HepG2 (cell line): Measurements from ENCODE around the gene MCF2L. TPM values are rescaled to one million over a fixed set of nuclear protein-coding genes. Genes with fewer than 3 reads are reported as not detected.
"Not testable (repeated sequence)": the region's sequence is repeated elsewhere in the genome, so short reads cannot be mapped to it uniquely, and the experiment has no call there.

ENCODE experiments used
- ATAC-seq: fragments of 200-7000 bp; cut with Tn5 transposase; 3 replicates; pipeline ENCODE4 v1.9.1; 2020; ENCODE audit warnings: mild to moderate bottlenecking, moderate library complexity
- BruUV-seq: library from RNA; stranded (reverse); fragments of 400-500 nt; replicated peaks from 2 replicates; lab custom pipeline; 2021; lab: Mats Ljungman, UMichigan
- CTCF ChIA-PET: fragments of 300-600 bp; formaldehyde crosslinking; extraction: SDS; loops from one replicate; lab custom pipeline; 2021; ENCODE audit warnings: low total read pairs, inconsistent platforms, low intra/inter-chr PET ratio; lab: Yijun Ruan, JAX
- POLR2A ChIA-PET: fragments of 350-600 bp; sonication (Branson Sonifier 250); formaldehyde crosslinking; loops from one replicate; lab custom pipeline; 2020; ENCODE audit warnings: antibody characterized with exemption, inconsistent platforms; lab: Yijun Ruan, JAX
- DNase-seq: peaks from one replicate; pipeline ENCODE4 v3.0.0-alpha.2; 2015; ENCODE audit warnings: low spot score
- FAIRE-seq: peaks from 3 replicates; lab custom pipeline; 2011; peaks lifted over from hg19 to GRCh38; lab: Jason Lieb, UNC
- H2AFZ ChIP-seq: one replicate; pipeline ENCODE4 v1.6.1; 2011; ENCODE audit warnings: low read length, inconsistent platforms
- H3K27ac ChIP-seq: fragments of 300-600 bp; 3 replicates; pipeline ENCODE4 v1.8.0; 2011; ENCODE audit warnings: mixed run types, mild to moderate bottlenecking, mixed read lengths, low read length, inconsistent platforms; ENCODE audit not compliant: insufficient read depth; ENCODE audit errors: extremely low read length
- H3K27me3 ChIP-seq, 2 experiments: fragments of 200-600 bp in 1 of 2; 2 replicates in 1 of 2; 3 replicates in 1 of 2; pipeline versions ENCODE4 v1.6.0 to v1.8.0; 2011; ENCODE audit warnings: low read length in 2 of 2, mild to moderate bottlenecking in 2 of 2, moderate library complexity in 2 of 2, inconsistent platforms in 1 of 2; ENCODE audit not compliant: insufficient read depth in 2 of 2, control insufficient read depth in 1 of 2
- H3K36me3 ChIP-seq, 2 experiments: fragments of 200-600 bp in 1 of 2; replicated peaks in 1 of 2; 2 replicates in 1 of 2; 3 replicates in 1 of 2; pipeline versions ENCODE4 v1.5.1 to v1.8.0; 2011; ENCODE audit warnings: low read length in 2 of 2, inconsistent platforms in 1 of 2; ENCODE audit not compliant: insufficient read depth in 2 of 2, control insufficient read depth in 1 of 2
- H3K4me1 ChIP-seq: 2 replicates; pipeline ENCODE4 v1.5.1; 2012; ENCODE audit warnings: low read length, inconsistent platforms; ENCODE audit not compliant: insufficient read depth
- H3K4me2 ChIP-seq: 2 replicates; pipeline ENCODE4 v1.6.0; 2011; ENCODE audit warnings: low read depth, low read length, inconsistent platforms
- H3K4me3 ChIP-seq, 3 experiments: fragments of 200-600 bp in 1 of 3; sonication (generic), shearing (Covaris generic) in 1 of 3; replicated peaks in 1 of 3; 2 replicates each; pipeline ENCODE4 v1.5.1; 2011 to 2016; ENCODE audit warnings: low read length in 3 of 3, inconsistent platforms in 2 of 3, low read depth in 2 of 3, mild to moderate bottlenecking in 2 of 3, control low read depth in 1 of 3, mixed read lengths in 1 of 3; ENCODE audit not compliant: insufficient read depth in 1 of 3
- H3K79me2 ChIP-seq: one replicate; pipeline ENCODE4 v1.6.1; 2011; ENCODE audit warnings: low read length, inconsistent platforms; ENCODE audit not compliant: insufficient read depth
- H3K9ac ChIP-seq: 2 replicates; pipeline ENCODE4 v1.6.0; 2011; ENCODE audit warnings: mild to moderate bottlenecking, low read depth, low read length, inconsistent platforms; ENCODE audit not compliant: insufficient read depth
- H3K9me3 ChIP-seq: 2 replicates; pipeline ENCODE4 v1.5.1; 2012; ENCODE audit warnings: mild to moderate bottlenecking, low read length
- H4K20me1 ChIP-seq: 2 replicates; pipeline ENCODE4 v1.6.0; 2011; ENCODE audit warnings: inconsistent platforms, mild to moderate bottlenecking, low read length, moderate library complexity; ENCODE audit not compliant: insufficient read depth
- TBP ChIP-seq: sonication (generic); formaldehyde crosslinking; IDR thresholded peaks from 2 replicates; pipeline ENCODE4 v1.5.0; 2020; ENCODE audit warnings: missing genetic modification reagents
- ZMYM2 ChIP-seq: sonication (generic); formaldehyde crosslinking; IDR thresholded peaks from 2 replicates; pipeline ENCODE4 v1.8.0; 2022; ENCODE audit warnings: mild to moderate bottlenecking, missing genetic modification reagents
- ZNF446 ChIP-seq: sonication (generic); formaldehyde crosslinking; IDR thresholded peaks from 2 replicates; pipeline ENCODE4 v1.5.0; 2020; ENCODE audit warnings: mild to moderate bottlenecking, missing genetic modification reagents
- ZNF644 ChIP-seq: IDR thresholded peaks from 2 replicates; pipeline ENCODE4 v1.6.1; 2016; ENCODE audit warnings: low read depth
- ZNF740 ChIP-seq: sonication (generic); formaldehyde crosslinking; IDR thresholded peaks from 2 replicates; pipeline ENCODE4 v1.4.0; 2020; ENCODE audit warnings: missing genetic modification reagents
- ZSCAN21 ChIP-seq: sonication (generic); formaldehyde crosslinking; IDR thresholded peaks from 2 replicates; pipeline ENCODE4 v1.8.0; 2022; ENCODE audit warnings: mild to moderate bottlenecking, missing genetic modification reagents, moderate library complexity, borderline replicate concordance
- WGBS: methylation state at CpG from one replicate; pipeline ENCODE4 v1.1.6; 2017; ENCODE audit warnings: low lambda C conversion rate; 5-methylcytosine and 5-hydroxymethylcytosine counted together
- in situ Hi-C: cut with HindIII; loops from 2 replicates; pipeline ENCODE4 v1.10.0; 2017; ENCODE audit warnings: low pct_unique_long_range_greater_than_20kb; ENCODE audit not compliant: extremely low pct_ligation_motif_present
- intact Hi-C: fragments of 100-400 bp; cut with micrococcal nuclease; formaldehyde crosslinking; loops from one replicate; pipeline ENCODE4 v1.10.0; 2022; ENCODE audit not compliant: unreplicated experiment
- polyA plus RNA-seq, 8 experiments: library from polyadenylated mRNA; depleted of rRNA in 3 of 8; stranded (reverse) in 7 of 8; unstranded in 1 of 8; fragments of >200 nt; fragmentation: Illumina TruSeq in 4 of 8; extraction: Trizol in 4 of 8; gene quantifications; 2 replicates each; pipeline versions ENCODE4 v1.2.1 to v1.2.3, GENCODE V29; 2011 to 2016; ENCODE audit warnings: low read depth in 4 of 8, missing spikeins in 1 of 8, mixed read lengths in 1 of 8; ENCODE audit not compliant: insufficient read depth in 1 of 8
- total RNA-seq, 5 experiments: library from RNA; depleted of rRNA; stranded (reverse); fragments of >200 nt; fragmentation: Illumina TruSeq; extraction: Trizol; gene quantifications; 2 replicates each; pipeline ENCODE4 v1.2.3, GENCODE V29; 2016; ENCODE audit warnings: low read depth in 1 of 5

MCF2L gene
- total and polyA plus RNA-seq, 2 of the 13 experiments (the other 11 are each of a cell fraction or from before 2014, with no cell fraction given) = 19.4 to 28.4 TPM

DNA sequence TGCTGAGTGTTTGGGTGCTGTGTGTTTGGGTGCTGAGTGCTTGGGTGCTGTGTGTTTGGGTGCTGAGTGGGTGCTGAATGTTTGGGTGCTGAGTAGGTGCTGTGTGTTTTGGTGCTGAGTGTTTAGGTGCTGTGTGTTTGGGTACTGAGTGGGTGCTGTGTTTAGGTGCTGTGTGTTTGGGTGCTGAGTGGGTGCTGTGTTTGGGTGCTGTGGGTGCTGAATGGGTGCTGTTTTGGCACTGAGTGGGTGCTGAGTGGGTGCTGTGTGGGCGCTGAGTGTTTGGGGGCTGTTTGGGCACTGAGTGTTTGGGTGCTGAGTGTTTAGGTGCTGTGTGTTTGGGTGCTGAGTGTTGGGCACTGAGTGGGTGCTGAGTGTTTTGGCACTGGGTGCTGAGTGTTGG, 88.1 kb downstream of the MCF2L start:
- Histone ChIP-seq H3K4me2 (no peak overlapping the region), H3K27me3 (no peaks in the 10 kb centered on the region), H3K4me1 (no peaks in the 10 kb centered on the region), H2AFZ (no peak overlapping the region), H4K20me1 (no peaks in the 10 kb centered on the region), H3K36me3 (peaks cover 8 to 10% of the 10 kb centered on the region in 2 experiments; a peak in 3 of 5 replicates), H3K4me3 (no peak overlapping the region), H3K9ac (no peak overlapping the region), H3K27ac (no peak overlapping the region), H3K9me3 (no peaks in the 10 kb centered on the region), H3K79me2 (no peaks in the 10 kb centered on the region)
- in situ Hi-C loops = no loop called here
- POLR2A ChIA-PET = no interaction called here
- no TSS peak for BruUV-seq
- 100% methylated on average over 1 of the region's 1 CpG for WGBS
- no peak for FAIRE-seq
- CTCF ChIA-PET = no interaction called here
- no peak for DNase-seq
- TF ChIP-seq ZNF644 (CRISPR knock-in tag) = no peak
- TF ChIP-seq ZNF740 (CRISPR knock-in tag) = no peak
- no peak for TF ChIP-seq ZMYM2 (CRISPR knock-in tag)
- TF ChIP-seq TBP (CRISPR knock-in tag) = no peak
- intact Hi-C loops = no loop called here
- no peak for ATAC-seq

- H3K9me3 ChIP-seq, in situ Hi-C loops, H3K79me2 ChIP-seq, POLR2A ChIA-PET, CTCF ChIA-PET, DNase-seq, H3K36me3 ChIP-seq, H3K4me2 ChIP-seq, H3K27me3 ChIP-seq, H3K9ac ChIP-seq, H2AFZ ChIP-seq, intact Hi-C loops, H3K4me1 ChIP-seq, FAIRE-seq, BruUV-seq, H4K20me1 ChIP-seq, H3K27ac ChIP-seq, H3K4me3 ChIP-seq, ATAC-seq: not testable (repeated sequence)
- peak; percentile 67; the same call in 1 of the 2 replicates for TF ChIP-seq ZNF446 (CRISPR knock-in tag)
- TF ChIP-seq ZSCAN21 (CRISPR knock-in tag) = peak; percentile 97
- 98% methylated on average over 3 of the region's 3 CpGs for WGBS
Observed at GRCh38 chr13:113057559-113057958, 88.5 kb downstream of the MCF2L start.
